T follicular helper cell (primary cell): ENCODE data around the gene PGGT1B.
A peak's percentile ranks its signal among the peaks of the same experiment; 100 is the strongest.

Experiments used
- DNase-seq: peaks from one replicate; pipeline ENCODE4 v3.0.0-alpha.2; 2020; ENCODE audit warnings: low read depth
- total RNA-seq, 2 experiments: gene quantifications; one replicate each; lab custom pipeline; 2026; lab: John Stamatoyannopoulos, UW

PGGT1B gene
- total RNA-seq = 45.9 to 57.3 reads per million in 2 experiments

GRCh38 chr5:115262321-115263077 lies at the start of gene PGGT1B:
Gene PGGT1B, minus strand, starts transcription at chr5:115262877. Its CDS starts 26 bp downstream, at chr5:115262851.
- peak; percentile 41 for DNase-seq

- DNase-seq = no peak
These were observed 47.2 kb upstream of the PGGT1B start for GRCh38 chr5:115309751-115310370.

GRCh38 chr5:115308815-115309214 lies 46.1 kb upstream of the PGGT1B start:
- DNase-seq = no peak

DNA sequence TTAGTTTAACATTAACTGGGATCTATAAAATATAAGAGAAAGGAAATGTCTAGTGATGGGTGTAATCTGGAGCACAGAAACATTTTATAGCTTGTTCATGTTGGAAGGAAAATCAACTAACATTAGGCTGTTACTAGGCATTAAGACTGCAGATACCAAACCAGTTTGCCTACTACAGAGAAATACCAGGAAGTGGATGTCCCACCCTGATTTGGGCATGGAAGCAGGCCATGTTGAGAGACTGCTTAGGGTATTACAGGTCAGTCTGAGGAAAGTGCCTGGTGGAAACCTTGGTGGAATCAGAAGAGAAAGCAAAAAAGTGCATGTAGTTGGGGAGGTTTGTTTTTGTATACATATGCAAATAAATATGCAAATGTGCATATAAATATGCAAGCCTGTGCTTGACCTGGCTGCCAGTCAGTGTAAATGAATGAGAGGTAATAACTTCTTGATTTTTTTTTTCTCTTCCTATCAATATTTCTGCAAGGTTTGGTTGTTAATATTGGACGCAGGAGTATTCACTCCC lies 43.4 kb upstream of the PGGT1B start:
- DNase-seq = no peak

DNA sequence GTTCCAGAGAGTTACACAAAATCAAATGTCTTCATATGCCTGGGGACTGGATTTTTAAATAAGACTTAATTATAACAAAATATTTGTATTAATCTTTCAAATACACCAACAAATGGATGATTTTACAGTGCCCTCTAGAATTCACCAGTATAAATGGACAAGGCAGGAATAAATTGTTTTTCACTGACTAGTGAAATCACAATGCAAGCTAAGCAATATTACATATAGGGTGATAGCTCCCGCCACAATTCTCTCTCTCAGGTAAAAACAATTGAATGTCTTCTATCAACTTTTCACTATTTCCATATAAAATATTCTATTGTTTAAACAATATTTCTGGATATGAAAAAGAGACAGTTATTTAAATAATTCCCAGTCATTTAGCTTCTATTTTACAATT lies 41.8 kb upstream of the PGGT1B start:
- DNase-seq = no peak

DNA sequence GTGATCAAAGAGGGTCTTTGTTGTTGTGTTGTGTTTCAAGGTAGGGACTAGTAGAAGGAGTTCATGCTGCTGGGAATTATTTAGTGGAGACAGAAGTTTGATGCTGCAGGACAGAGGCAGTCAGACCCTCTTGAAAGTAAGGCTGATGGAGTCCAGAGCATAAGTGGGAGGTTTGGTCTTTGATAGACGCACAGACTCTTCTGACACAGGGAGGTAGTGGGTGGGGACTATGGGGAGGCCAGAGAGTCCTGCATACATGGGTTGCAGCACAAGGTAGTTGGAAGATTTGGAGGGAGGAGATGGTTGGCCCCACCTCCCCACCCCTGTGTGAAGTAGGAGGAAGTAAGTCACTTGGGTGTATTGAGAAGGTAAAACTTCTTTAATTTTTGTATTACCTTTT lies 36.1 kb upstream of the PGGT1B start:
- no peak for DNase-seq

DNA sequence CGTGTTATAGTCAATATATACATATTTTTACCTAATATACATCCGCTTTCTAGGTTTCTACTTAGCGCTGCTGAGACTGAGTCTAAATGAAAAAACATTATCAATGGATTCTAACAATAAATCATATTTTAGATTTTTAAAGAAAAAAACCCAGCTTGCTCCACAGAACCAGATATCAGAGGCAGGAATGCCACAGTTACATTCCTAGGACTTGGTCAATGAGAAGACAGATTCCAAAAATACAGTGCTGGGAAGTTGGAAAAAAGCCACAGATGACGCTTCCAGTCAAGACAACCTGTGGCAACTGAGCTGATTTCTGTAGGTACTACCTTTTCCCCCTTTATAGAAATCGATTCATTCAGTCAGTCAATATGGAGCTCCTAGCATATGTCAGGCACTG lies 34.4 kb upstream of the PGGT1B start:
- no peak for DNase-seq

DNA sequence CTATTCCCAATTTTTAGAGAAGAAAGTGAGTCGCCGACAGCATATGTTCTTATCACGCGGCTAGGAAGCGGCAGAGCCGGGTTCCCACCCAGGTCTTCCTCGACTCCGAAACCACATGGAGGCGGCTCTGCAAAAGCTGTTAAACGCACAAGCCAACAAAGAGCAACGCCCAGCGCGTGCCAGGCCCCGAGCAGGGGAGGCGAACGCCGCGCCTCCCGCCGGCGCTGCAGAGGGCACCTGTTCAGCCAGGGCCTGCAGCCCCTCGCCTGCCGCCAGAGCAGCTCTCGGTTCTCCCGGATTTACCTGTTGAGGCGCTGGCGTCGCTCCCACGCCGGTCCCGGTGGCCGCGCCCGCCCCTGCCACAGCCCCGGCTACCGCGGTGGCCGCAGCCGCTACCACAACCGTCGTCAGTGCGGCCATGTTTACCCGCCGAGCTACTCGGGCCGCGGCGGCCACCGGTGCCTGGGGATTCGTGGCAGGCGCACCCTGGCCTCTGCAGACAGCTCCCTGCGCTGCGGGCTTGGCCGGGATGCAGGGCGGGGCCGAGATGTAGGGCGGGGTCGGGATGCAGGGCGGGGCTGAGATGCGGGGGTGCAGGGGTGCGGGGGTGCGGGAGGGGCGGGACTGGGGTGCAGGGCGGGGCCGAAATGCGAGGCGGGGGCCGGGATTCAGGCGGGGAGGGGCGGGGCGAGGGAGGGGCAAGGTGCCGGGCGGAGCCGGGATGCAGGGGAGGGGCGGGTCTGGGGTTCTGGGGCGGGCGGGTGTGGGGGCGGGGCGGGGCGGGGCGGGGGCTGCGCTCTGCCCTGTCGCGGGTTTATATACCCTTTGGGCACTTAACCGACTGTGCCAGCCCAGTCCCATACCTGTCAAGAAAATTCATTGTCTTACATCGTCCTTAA lies 33.7 kb upstream of the PGGT1B start, which contains the start of gene CCDC112:
TSS of gene CCDC112 (minus strand) at position 531 of the 899 bp plus-strand sequence. CDS start at position 420, 111 bp downstream.
- peak; percentile 64 for DNase-seq

DNA sequence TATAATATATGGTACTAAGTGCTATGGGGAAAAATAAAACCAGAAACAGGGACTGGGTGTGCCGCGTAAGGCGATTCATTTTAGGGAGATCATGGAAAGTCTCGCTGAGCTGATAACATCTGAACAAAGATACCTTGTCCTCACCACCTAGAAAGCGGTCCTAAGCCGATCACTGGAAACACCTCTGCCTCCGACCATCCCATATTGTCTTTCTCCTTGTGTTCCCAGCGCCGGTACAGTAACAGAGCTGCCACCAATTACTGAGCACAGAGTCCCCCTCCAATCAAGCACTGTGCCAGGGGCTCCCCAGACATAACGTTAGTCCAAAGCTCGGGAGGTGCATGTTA lies 33.1 kb upstream of the PGGT1B start:
- DNase-seq = no peak

GRCh38 chr5:115291397-115291796 lies 28.7 kb upstream of the PGGT1B start:
- DNase-seq = no peak

GRCh38 chr5:115289104-115289503 lies 26.4 kb upstream of the PGGT1B start:
- DNase-seq = no peak

- no peak for DNase-seq
These were observed 21.3 kb upstream of the PGGT1B start for GRCh38 chr5:115284021-115284420.

DNA sequence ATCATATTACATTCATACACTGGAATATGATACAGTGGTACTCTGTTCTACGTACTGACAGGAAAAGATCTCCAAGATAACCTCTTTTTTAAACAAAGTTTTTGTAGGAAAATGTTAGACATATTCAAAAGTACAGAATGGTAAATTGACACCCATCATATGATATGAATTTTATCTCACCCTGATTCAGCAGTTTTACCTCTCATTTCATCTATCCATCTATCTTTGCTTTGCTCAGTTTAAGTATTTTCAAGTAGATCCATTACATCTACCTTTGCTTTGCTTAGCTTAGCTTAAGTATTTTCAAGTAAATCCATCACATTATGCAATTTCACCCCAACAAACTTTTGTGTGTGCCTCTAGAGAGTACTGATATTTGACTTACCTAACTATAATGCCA lies 19.5 kb upstream of the PGGT1B start:
- DNase-seq = no peak

DNA sequence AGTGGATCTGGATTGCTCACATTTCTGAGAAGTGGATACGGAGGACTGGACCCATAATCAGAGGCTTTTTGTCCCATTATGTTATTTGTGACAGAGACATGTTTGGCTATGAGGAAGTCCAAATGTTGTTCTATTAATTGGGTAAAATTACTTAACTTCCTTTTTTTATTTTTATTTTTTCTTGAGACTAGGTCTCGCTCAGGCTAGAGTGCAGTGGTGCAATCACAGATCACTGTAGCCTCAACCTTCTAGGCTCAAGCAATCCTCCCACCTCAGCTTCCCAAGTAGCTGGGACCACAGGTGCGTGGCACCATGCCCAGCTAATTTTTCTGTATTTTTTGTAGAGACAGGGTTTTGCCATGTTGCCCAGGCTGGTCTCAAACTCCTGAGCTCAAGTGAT lies 11.9 kb upstream of the PGGT1B start:
- DNase-seq = no peak

- no peak for DNase-seq
These were observed 9.8 kb upstream of the PGGT1B start for GRCh38 chr5:115272297-115272958.

GRCh38 chr5:115271295-115272050 lies 8.8 kb upstream of the PGGT1B start:
- DNase-seq = no peak

- no peak for DNase-seq
These were observed 4.9 kb upstream of the PGGT1B start for GRCh38 chr5:115267617-115268016.

DNA sequence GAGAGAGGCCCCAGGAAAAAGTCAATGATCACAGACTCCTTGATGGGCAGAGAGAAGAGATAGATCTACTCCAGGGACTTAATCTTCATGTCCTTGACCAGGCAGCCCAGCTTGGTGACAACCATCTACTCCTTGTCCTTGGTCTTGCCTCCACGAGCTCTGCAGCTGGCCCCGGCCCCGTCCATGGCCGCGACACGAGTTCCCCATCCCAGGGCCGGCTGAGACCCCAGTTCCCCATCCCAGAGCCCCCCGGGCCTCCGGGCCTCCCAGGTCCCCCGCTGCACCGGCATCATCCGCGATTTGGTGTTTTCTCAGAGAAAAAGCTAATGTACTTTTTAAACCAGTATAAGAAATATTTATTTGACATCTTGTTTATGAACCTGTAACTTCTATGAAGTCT lies 2.5 kb upstream of the PGGT1B start:
- DNase-seq = no peak

- DNase-seq = no peak
These were observed 2.1 kb upstream of the PGGT1B start for GRCh38 chr5:115264786-115265185.

GRCh38 chr5:115263078-115263380 lies 352 bp upstream of the PGGT1B start:
- no peak for DNase-seq

DNA sequence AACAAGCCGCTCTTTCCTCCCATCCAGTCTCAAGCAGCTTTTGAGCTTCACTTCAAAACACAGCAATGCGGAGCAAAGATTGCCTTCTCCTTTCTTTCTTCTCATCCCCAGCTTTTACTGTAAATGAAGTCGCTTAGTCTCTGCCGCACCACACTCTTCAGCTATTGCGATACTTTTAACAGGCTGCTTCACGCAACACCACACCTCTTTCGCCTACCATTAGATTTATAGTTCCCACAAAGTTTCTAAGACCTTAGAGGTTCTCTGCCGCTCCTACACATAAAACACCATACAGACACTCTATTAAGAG lies 711 bp downstream of the PGGT1B start:
- no peak for DNase-seq
